Stimulated activated CD8-positive, alpha-beta memory T cell treated with anti-CD3 and anti-CD28 coated beads, Interleukin-12 subunit alpha, Interleukin-12 subunit beta, amount 100 ng/mL, for 24 hours (primary cell): ENCODE results near the gene ERCC3.
"Not testable (repeated sequence)": the region's sequence is repeated elsewhere in the genome, so short reads cannot be mapped to it uniquely, and the experiment has no call there.

ENCODE experiments used
- DNase-seq: peaks from one replicate; pipeline ENCODE4 v3.0.0-alpha.2; 2020; ENCODE audit errors: extremely low read depth

ERCC3 gene

GRCh38 chr2:127279781-127280180 is 14.2 kb downstream of the ERCC3 start:
- no peak for DNase-seq

DNA sequence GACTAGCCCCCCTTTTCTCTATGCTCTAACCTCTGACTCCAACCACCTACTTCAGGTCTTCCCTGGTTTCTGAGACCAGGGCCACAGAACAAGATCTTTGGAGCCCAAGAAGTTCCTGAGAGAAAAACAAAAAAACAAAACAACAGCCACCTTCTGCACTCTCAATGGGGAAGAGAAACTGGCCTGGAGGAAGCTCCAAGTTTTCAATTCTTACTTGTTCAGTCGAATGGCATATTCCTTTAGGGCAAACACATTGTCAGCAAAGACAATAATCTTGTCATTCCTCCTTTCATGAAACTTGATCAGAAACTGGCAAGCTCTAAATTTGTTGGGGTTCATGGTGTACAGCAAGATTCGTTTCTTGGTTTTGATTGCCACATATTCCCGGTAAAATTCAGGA is 15.0 kb downstream of the ERCC3 start:
- no peak for DNase-seq

GRCh38 chr2:127277028-127277427 is 16.9 kb downstream of the ERCC3 start:
- DNase-seq: no peak

DNA sequence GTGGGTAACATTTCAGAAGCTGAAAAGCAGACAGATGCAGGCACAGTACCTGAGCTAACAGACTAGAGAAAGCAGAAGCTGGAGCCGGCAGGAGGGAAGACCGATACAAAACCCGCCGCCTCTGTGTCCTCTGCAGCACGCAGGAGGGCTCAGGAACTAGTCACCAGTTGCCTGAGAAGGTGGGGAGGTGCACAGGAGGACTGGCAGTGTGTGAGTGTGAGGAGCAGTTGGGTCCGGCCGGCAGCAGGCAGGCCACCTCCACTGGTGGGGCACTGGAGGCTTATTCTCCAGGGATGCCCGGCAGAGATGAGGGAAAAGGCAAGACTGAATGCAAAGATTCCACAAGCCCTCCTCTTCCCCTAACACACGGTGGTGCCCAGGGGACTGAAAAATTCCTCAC is 18.2 kb downstream of the ERCC3 start:
- no peak for DNase-seq

GRCh38 chr2:127275356-127275755 is 18.6 kb downstream of the ERCC3 start:
- DNase-seq: no peak

- no peak for DNase-seq
Observed at GRCh38 chr2:127270663-127271062, 23.3 kb downstream of the ERCC3 start.

DNA sequence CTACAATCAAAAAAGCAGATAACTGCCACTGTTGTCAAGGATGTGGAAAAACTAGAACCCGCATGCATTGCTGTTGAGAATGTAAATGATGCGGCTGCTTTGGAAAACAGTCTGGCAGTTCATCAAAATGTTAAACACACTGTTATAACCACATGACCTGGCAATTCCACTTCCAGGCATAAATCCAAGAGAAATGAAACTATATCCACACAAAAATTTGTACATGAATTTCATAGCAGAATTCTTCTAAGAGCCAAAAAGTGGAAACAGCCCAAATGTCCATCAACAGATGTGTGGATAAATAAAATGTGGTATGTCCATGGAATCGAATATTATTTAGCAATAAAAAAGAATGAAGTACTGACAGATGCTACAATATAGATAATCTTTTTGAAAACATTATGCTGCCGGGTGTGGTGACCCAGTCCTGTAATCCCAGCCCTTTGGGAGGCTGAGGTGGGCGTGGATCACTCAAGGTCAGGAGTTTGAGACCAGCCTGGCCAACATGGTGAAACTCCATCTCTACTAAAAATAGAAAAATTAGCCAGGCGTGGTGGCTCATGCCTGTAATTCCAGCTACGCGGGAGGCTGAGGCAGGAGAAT is 32.0 kb downstream of the ERCC3 start:
- DNase-seq: no peak

DNA sequence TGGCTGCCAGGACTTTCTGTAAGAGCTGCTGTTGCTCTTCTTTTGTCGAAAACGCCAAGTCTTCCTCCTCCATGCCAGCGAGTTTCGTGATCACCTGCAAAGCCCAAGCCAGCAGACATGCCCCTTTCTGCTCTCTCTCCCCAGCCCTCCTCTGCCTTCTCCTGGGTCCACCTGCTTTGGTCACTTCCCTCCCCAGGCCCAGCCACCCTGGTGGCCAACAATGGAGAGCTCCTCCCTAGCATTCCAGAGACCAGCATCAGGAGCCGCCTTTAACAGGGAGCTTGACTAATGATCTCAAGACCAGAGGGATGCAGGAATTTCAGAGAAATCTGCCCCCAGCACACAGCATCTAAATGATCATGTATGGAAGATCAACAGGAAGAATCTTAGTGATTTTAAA is 34.6 kb downstream of the ERCC3 start:
- DNase-seq: no peak

DNA sequence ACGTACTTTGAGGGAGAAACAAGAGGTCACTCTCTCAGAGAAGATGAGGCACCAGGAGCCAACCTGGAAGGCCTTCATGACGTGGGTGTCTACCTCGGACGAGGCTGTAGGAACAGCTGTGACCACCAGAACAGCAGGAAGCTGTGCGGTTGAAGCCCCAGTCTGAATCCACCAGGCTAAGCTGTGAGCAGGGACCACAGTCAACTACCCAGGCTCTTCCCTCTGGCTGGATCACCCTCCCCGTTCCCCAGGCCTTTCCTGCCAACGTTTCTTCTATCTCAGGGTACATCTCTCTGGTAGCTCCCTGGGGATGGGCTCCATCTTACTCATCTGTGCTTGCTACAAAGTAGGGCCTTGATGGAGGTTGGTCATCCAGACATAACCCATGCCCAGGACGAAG is 37.1 kb downstream of the ERCC3 start:
- DNase-seq: no peak

DNA sequence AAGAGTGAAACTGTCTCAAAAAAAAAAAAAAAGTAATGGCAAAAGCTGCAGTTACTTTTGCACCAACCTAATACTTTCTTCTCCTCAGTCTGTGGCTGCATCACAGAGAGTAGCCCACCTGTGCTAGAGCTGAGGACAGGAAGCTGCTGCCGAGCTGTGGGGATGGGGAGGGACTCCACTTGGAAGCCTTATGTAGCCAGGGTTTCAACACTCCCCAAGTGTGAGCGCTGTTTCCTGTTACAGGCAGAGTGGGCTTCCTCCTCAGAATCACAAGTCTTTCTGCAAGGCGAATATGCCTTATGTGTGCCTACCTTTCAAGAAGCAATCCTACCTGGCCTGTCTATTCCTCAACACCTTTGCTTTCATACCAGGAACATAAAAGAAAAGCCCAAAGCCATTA is 37.6 kb downstream of the ERCC3 start:
- no peak for DNase-seq

- DNase-seq: no peak
Observed at GRCh38 chr2:127255721-127256120, 38.2 kb downstream of the ERCC3 start.

- no peak for DNase-seq
Observed at GRCh38 chr2:127255146-127255545, 38.8 kb downstream of the ERCC3 start.

DNA sequence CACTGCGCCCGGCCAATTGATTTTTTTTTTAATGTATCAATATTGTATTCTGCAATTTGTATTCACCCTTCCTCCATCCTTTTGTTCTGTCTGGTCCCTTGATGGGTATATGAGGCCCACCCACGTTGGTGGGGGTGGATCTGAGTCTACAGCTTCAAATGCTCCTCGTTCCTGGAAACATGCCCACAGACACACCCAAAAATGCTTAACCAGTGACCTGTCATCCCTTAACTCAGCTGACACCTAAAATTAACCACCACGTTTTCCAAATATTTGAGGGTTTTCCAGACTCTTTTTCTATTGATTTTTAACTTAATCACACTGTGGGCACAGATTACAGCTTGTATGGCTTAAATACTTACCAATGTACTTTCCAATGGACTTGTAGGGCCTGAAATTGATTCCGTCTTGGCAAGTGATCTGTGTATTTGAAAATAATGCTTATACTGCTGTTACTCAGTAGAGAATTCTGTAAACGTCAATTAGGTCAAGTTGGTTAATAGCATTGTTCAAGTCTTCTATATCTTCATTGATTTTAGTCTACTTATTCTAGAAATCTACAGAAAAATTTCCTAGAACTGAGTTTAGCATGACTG is 39.5 kb downstream of the ERCC3 start:
- no peak for DNase-seq

DNA sequence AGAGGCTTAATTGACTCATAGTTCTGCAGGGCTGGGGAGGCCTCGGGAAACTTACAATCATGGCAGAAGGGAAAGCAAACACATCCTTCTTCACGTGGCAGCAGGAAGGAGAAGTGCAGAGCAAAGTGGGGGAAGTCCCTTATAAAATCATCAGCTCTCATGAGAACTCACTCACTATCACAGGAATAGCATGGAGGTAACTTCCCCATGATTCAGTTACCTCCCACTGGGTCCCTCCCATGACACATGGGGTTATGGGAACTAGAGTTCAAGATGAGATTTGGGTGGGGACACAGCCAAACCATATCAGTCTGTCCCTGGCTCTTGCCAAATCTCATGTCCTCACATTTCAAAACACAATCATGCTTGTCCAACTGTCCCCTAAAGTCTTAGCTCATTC is 52.8 kb downstream of the ERCC3 start:
- DNase-seq: not testable (repeated sequence)

GRCh38 chr2:127239395-127239794 is 54.5 kb downstream of the ERCC3 start:
- DNase-seq: no peak

- not testable (repeated sequence) for DNase-seq
Observed at GRCh38 chr2:127237768-127238167, 56.2 kb downstream of the ERCC3 start.

DNA sequence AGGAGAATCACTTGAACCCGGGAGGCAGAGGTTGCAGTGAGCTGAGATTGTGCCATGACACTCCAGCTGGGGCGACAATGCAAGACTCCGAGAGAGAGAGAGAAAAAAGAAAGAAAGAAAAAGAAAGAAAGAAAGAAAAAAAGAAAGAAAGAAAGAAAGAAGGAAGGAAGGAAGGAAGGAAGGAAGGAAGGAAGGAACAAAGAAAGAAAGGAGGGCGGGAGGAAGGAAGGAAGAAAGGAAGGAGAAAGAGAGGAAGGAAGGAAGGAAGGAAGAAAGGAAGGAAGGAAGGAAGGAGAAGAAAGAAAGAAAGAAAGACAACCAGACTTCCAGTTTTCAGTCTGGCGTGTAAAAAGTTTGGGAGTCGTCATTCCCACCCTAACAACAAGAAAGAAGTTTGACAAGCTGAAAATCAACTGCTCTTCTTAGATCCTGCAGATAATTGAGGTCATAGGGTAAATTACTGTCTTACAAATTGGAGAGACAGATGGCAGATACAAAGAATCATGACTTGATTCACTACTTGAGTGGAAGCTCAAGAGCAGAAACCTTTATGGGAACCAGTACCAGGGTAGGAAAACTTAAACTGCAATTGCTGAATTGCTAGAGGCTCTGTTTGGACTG is 58.8 kb downstream of the ERCC3 start:
- DNase-seq: no peak

DNA sequence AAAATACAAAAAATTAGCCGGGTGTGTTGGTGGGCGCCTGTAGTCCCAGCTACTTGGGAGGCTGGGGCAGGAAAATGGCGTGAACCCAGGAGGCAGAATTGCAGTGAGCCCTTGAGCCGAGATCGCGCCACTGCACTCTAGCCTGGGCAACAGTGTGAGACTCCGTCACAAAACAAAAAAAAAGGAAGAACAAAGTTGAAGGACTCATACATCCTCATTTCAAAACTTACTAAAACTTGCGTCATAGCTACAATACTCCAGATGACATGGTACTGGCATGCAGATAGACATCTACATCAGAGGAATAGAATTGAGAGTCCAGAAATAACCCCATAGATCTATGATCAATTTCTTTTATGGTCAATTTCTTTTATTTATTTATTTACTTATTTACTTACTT is 60.2 kb downstream of the ERCC3 start:
- DNase-seq: no peak

GRCh38 chr2:127231130-127231865 is 62.6 kb downstream of the ERCC3 start:
- DNase-seq: no peak

- no peak for DNase-seq
Observed at GRCh38 chr2:127229555-127229954, 64.4 kb downstream of the ERCC3 start.

- DNase-seq: no peak
Observed at GRCh38 chr2:127228102-127228501, 65.8 kb downstream of the ERCC3 start.

- not testable (repeated sequence) for DNase-seq
Observed at GRCh38 chr2:127227264-127227660, 66.7 kb downstream of the ERCC3 start.
